K562 (cell line): Measurements from ENCODE around the gene EFNA1. TPM values are rescaled to one million over a fixed set of nuclear protein-coding genes. Genes with fewer than 3 reads are reported as not detected.

Experiments
- ARID1B ChIP-seq: fragments of 450-650 bp; IDR thresholded peaks from 2 replicates; pipeline ENCODE4 v1.6.1; 2016; ENCODE audit warnings: antibody characterized with exemption, mild to moderate bottlenecking, inconsistent platforms
- ATF7 ChIP-seq: fragments of 450-650 bp; IDR thresholded peaks from 2 replicates; pipeline ENCODE4 v1.7.1; 2014; ENCODE audit warnings: mild to moderate bottlenecking, moderate library complexity
- BRCA1 ChIP-seq, 2 experiments: fragments of 450-650 bp in 1 of 2; sonication (generic) in 1 of 2; formaldehyde crosslinking in 1 of 2; IDR thresholded peaks; 2 replicates each; pipeline versions ENCODE4 v1.5.0 to v1.6.1; 2017 to 2020; ENCODE audit warnings: mild to moderate bottlenecking in 1 of 2, missing genetic modification reagents in 1 of 2
- BRD9 ChIP-seq: fragments of 450-650 bp; IDR thresholded peaks from 2 replicates; pipeline ENCODE4 v1.6.1; 2018; ENCODE audit warnings: low read depth; ENCODE audit not compliant: partially characterized antibody
- CBX3 ChIP-seq, 2 experiments: IDR thresholded peaks; 1 replicate in 1 of 2; 2 replicates in 1 of 2; pipeline ENCODE4 v1.6.1; 2012; ENCODE audit warnings: inconsistent platforms in 2 of 2, low read length in 2 of 2, borderline replicate concordance in 1 of 2, control low read depth in 1 of 2
- FIP1L1 ChIP-seq: fragments of 200-400 bp; formaldehyde crosslinking; IDR thresholded peaks from 2 replicates; pipeline ENCODE4 v1.6.1; 2018; ENCODE audit warnings: mild to moderate bottlenecking, low read depth, low read length; ENCODE audit not compliant: poor library complexity, severe bottlenecking
- FOXJ2 ChIP-seq: fragments of 200-800 bp; sonication (Bioruptor generic); IDR thresholded peaks from 2 replicates; pipeline ENCODE4 v1.6.1; 2016; ENCODE audit warnings: missing genetic modification characterization, missing compliant biosample characterization
- FOXK2 ChIP-seq, 2 experiments: fragments of 450-650 bp; IDR thresholded peaks in 1 of 2; conservative IDR thresholded peaks in 1 of 2; 2 replicates each; pipeline ENCODE4 v1.6.1; 2016; ENCODE audit warnings: low read depth in 2 of 2, mild to moderate bottlenecking in 1 of 2
- GMEB1 ChIP-seq: fragments of 250-450 bp; sonication (Bioruptor Pico); IDR thresholded peaks from 2 replicates; pipeline ENCODE4 v1.4.0; 2020; ENCODE audit warnings: mild to moderate bottlenecking
- KDM2B ChIP-seq: fragments of 250-450 bp; sonication (Bioruptor Pico); IDR thresholded peaks from 2 replicates; pipeline ENCODE4 v1.8.0; 2021; ENCODE audit warnings: mild to moderate bottlenecking, moderate library complexity
- MAZ ChIP-seq, 2 experiments: fragments of 450-650 bp in 1 of 2; sonication (generic) in 1 of 2; formaldehyde crosslinking; IDR thresholded peaks in 1 of 2; conservative IDR thresholded peaks in 1 of 2; 2 replicates each; pipeline versions ENCODE4 v1.4.0 to v1.5.0; 2020; ENCODE audit warnings: mild to moderate bottlenecking in 1 of 2, missing genetic modification reagents in 1 of 2
- MNT ChIP-seq, 2 experiments: fragments of 450-650 bp; conservative IDR thresholded peaks; 2 replicates each; pipeline ENCODE4 v1.6.1; 2017; ENCODE audit warnings: mild to moderate bottlenecking in 2 of 2, moderate library complexity in 2 of 2
- NUFIP1 ChIP-seq: fragments of 450-650 bp; IDR thresholded peaks from 2 replicates; pipeline ENCODE4 v1.6.1; 2018; ENCODE audit not compliant: partially characterized antibody
- PREB ChIP-seq: sonication (generic); formaldehyde crosslinking; IDR thresholded peaks from 2 replicates; pipeline ENCODE4 v1.8.1; 2023; ENCODE audit warnings: mild to moderate bottlenecking, missing genetic modification reagents
- RAD21 ChIP-seq, 2 experiments: fragments of 250-450 bp in 1 of 2; fragments of 450-650 bp in 1 of 2; sonication (Bioruptor Pico) in 1 of 2; formaldehyde crosslinking in 1 of 2; IDR thresholded peaks in 1 of 2; conservative IDR thresholded peaks in 1 of 2; 2 replicates each; pipeline versions ENCODE4 v1.4.0 to v1.8.0; 2020 to 2022; ENCODE audit warnings: mild to moderate bottlenecking in 2 of 2, moderate library complexity in 1 of 2
- RBM22 ChIP-seq: fragments of 200-400 bp; formaldehyde crosslinking; IDR thresholded peaks from 2 replicates; pipeline ENCODE4 v1.6.1; 2018; ENCODE audit warnings: low read length, low read depth; ENCODE audit not compliant: poor library complexity, severe bottlenecking
- SAFB2 ChIP-seq: fragments of 200-400 bp; formaldehyde crosslinking; IDR thresholded peaks from 2 replicates; pipeline ENCODE4 v1.6.1; 2018; ENCODE audit warnings: borderline replicate concordance, low read length, low read depth, moderate library complexity; ENCODE audit not compliant: severe bottlenecking
- TAF1 ChIP-seq: IDR thresholded peaks from 2 replicates; pipeline ENCODE4 v1.6.1; 2011; ENCODE audit warnings: mild to moderate bottlenecking, low read length, moderate library complexity; ENCODE audit not compliant: insufficient read depth, control insufficient read depth, severe bottlenecking; ENCODE audit errors: extremely low read depth
- TFAP4 ChIP-seq: sonication (generic); formaldehyde crosslinking; IDR thresholded peaks from 2 replicates; pipeline ENCODE4 v1.8.0; 2022; ENCODE audit warnings: missing genetic modification reagents, mild to moderate bottlenecking, moderate library complexity, borderline replicate concordance
- ZC3H11A ChIP-seq: IDR thresholded peaks from 2 replicates; pipeline ENCODE4 v1.6.1; 2012; ENCODE audit warnings: low read depth, low read length, improper control_type of control experiment
- ZNF212 ChIP-seq: fragments of 450-650 bp; formaldehyde crosslinking; IDR thresholded peaks from 2 replicates; pipeline ENCODE4 v1.4.0; 2020; ENCODE audit warnings: mild to moderate bottlenecking
- polyA plus RNA-seq, 8 experiments: library from polyadenylated mRNA; depleted of rRNA in 4 of 8; stranded (reverse) in 5 of 8; unstranded in 3 of 8; fragments of >200 nt; fragmentation: Nextera tagmentation in 2 of 8; fragmentation: Illumina TruSeq in 1 of 8; extraction: Ambion mirVana in 2 of 8; extraction: Trizol in 1 of 8; gene quantifications; 2 replicates each; pipeline versions ENCODE4 v1.2.1 to v1.2.3, GENCODE V29; 2011 to 2014; ENCODE audit warnings: inconsistent platforms in 1 of 8, missing spikeins in 1 of 8
- total RNA-seq, 7 experiments: library from RNA; depleted of rRNA in 6 of 7; stranded (reverse); fragments of >200 nt in 6 of 7; fragmentation: Illumina TruSeq in 2 of 7; extraction: Trizol in 2 of 7; gene quantifications; 2 replicates each; pipeline versions ENCODE4 v1.2.1 to v1.2.3, GENCODE V29; 2011 to 2021; ENCODE audit warnings: low replicate concordance in 1 of 7

The EFNA1 gene
- total and polyA plus RNA-seq, 9 of the 15 experiments (the other 6 are each of a cell fraction or from before 2014, with no cell fraction given): 2.1 to 9.3 (median 3.0) TPM

- TF ChIP-seq GMEB1 (CRISPR knock-in tag) (peak; percentile 67; the same call in 1 of the 2 replicates), RAD21 (CRISPR knock-in tag; conservative IDR thresholded peaks at IDR 0.05 in 1 of 2, IDR thresholded peaks at IDR 0.05 in 1 of 2) (no peak; a peak in 1 of 4 replicates), TAF1 (peak; percentile 71), ZC3H11A (0 out of 2 replicates have a peak, but pooled peaks have one; percentile 24), SAFB2 (no peak), FIP1L1 (peak; percentile 23), NUFIP1 (no peak), MNT (conservative IDR thresholded peaks at IDR 0.05) (peak; percentile 47 to 86), FOXK2 (conservative IDR thresholded peaks at IDR 0.05 in 1 of 2, IDR thresholded peaks at IDR 0.05 in 1 of 2; ENCODE audit: low read depth in 2 of 2) (peak in 1 of 2 experiments; percentile 1; a peak in 1 of 4 replicates), ARID1B (0 out of 2 replicates have a peak, but pooled peaks have one; percentile 42), KDM2B (CRISPR knock-in tag) (no peak), RBM22 (peak; percentile 61), FOXJ2 (tag) (0 out of 2 replicates have a peak, but pooled peaks have one; percentile 39), MAZ (CRISPR knock-in tag; conservative IDR thresholded peaks at IDR 0.05 in 1 of 2, IDR thresholded peaks at IDR 0.05 in 1 of 2) (peak; percentile 72 to 76), BRD9 (peak; percentile 79), ZNF212 (CRISPR knock-in tag) (no peak), TFAP4 (CRISPR knock-in tag) (no peak; the same call in 1 of the 2 replicates), ATF7 (peak; percentile 67; the same call in 1 of the 2 replicates), CBX3 (IDR thresholded peaks at IDR 0.05; ENCODE audit: borderline replicate concordance in 1 of 2, low read length in 2 of 2) (peak in 1 of 2 experiments; percentile 41; a peak in 1 of 3 replicates), BRCA1 (IDR thresholded peaks at IDR 0.05) (no peak), BRCA1 (CRISPR knock-in tag; IDR thresholded peaks at IDR 0.05) (no peak), PREB (CRISPR knock-in tag) (peak; percentile 65; the same call in 1 of the 2 replicates)
These were observed 7.8 kb downstream of the EFNA1 start, which contains the start of gene SLC50A1 (continued) for GRCh38 chr1:155135415-155136028.
